ENCODE results near the gene CYTH4. TPM values are rescaled to one million over a fixed set of nuclear protein-coding genes. Genes with fewer than 3 reads are reported as not detected.

The CYTH4 gene
- total and polyA plus RNA-seq, 2 of the 8 experiments (the other 6 are each of a cell fraction or from before 2014, with no cell fraction given), result 0.09 TPM; not detected in 1

DNA sequence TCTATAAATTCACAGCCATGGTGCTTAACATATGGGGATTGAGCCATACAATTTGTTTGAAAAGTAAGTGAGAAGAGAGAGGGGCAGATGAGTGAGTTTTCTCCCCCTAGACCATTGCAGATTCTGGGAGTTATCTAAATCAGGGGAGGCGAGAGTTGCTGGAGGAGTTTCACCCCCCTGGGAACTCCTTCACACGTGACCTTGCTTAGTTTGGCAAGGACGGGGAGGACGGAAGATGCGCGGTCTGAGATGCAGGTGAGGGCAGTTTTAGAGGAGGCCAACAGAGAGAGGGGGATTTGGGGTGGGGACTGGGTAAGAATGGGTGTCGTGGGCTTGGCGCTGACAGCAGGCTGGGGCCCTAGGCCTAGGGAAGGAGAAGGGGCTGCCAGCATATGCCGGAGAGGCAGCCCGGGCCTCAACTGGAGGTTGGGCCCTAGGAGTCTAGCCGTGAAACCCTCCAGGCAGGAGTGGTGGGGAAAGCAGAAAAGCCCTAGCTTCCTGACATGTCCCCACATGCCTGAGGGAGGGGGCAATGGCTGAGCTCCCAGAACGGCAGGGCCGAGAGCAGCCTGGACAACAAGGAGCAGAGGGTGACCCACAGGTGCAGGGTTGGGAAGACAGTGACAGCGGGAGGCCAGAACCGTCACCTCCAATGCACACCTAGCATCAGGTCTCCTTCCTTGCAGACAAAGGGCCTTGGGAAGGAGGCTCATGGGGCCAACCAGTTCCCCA lies 81.1 kb downstream of the CYTH4 start (continued):
- TF ChIP-seq, protein P1, sequence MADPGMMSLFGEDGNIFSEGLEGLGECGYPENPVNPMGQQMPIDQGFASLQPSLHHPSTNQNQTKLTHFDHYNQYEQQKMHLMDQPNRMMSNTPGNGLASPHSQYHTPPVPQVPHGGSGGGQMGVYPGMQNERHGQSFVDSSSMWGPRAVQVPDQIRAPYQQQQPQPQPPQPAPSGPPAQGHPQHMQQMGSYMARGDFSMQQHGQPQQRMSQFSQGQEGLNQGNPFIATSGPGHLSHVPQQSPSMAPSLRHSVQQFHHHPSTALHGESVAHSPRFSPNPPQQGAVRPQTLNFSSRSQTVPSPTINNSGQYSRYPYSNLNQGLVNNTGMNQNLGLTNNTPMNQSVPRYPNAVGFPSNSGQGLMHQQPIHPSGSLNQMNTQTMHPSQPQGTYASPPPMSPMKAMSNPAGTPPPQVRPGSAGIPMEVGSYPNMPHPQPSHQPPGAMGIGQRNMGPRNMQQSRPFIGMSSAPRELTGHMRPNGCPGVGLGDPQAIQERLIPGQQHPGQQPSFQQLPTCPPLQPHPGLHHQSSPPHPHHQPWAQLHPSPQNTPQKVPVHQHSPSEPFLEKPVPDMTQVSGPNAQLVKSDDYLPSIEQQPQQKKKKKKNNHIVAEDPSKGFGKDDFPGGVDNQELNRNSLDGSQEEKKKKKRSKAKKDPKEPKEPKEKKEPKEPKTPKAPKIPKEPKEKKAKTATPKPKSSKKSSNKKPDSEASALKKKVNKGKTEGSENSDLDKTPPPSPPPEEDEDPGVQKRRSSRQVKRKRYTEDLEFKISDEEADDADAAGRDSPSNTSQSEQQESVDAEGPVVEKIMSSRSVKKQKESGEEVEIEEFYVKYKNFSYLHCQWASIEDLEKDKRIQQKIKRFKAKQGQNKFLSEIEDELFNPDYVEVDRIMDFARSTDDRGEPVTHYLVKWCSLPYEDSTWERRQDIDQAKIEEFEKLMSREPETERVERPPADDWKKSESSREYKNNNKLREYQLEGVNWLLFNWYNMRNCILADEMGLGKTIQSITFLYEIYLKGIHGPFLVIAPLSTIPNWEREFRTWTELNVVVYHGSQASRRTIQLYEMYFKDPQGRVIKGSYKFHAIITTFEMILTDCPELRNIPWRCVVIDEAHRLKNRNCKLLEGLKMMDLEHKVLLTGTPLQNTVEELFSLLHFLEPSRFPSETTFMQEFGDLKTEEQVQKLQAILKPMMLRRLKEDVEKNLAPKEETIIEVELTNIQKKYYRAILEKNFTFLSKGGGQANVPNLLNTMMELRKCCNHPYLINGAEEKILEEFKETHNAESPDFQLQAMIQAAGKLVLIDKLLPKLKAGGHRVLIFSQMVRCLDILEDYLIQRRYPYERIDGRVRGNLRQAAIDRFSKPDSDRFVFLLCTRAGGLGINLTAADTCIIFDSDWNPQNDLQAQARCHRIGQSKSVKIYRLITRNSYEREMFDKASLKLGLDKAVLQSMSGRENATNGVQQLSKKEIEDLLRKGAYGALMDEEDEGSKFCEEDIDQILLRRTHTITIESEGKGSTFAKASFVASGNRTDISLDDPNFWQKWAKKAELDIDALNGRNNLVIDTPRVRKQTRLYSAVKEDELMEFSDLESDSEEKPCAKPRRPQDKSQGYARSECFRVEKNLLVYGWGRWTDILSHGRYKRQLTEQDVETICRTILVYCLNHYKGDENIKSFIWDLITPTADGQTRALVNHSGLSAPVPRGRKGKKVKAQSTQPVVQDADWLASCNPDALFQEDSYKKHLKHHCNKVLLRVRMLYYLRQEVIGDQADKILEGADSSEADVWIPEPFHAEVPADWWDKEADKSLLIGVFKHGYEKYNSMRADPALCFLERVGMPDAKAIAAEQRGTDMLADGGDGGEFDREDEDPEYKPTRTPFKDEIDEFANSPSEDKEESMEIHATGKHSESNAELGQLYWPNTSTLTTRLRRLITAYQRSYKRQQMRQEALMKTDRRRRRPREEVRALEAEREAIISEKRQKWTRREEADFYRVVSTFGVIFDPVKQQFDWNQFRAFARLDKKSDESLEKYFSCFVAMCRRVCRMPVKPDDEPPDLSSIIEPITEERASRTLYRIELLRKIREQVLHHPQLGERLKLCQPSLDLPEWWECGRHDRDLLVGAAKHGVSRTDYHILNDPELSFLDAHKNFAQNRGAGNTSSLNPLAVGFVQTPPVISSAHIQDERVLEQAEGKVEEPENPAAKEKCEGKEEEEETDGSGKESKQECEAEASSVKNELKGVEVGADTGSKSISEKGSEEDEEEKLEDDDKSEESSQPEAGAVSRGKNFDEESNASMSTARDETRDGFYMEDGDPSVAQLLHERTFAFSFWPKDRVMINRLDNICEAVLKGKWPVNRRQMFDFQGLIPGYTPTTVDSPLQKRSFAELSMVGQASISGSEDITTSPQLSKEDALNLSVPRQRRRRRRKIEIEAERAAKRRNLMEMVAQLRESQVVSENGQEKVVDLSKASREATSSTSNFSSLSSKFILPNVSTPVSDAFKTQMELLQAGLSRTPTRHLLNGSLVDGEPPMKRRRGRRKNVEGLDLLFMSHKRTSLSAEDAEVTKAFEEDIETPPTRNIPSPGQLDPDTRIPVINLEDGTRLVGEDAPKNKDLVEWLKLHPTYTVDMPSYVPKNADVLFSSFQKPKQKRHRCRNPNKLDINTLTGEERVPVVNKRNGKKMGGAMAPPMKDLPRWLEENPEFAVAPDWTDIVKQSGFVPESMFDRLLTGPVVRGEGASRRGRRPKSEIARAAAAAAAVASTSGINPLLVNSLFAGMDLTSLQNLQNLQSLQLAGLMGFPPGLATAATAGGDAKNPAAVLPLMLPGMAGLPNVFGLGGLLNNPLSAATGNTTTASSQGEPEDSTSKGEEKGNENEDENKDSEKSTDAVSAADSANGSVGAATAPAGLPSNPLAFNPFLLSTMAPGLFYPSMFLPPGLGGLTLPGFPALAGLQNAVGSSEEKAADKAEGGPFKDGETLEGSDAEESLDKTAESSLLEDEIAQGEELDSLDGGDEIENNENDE (IDR thresholded peaks at IDR 0.05; ENCODE audit: insufficient replicate concordance, low read length), result no peak
- TF ChIP-seq ASH2L (IDR thresholded peaks at IDR 0.05; ENCODE audit: low read length) (no peak), SIRT6 (IDR thresholded peaks at IDR 0.05; ENCODE audit: low read length) (no peak), TBP (IDR thresholded peaks at IDR 0.05; ENCODE audit: low read depth, low read length) (no peak), KDM5A (IDR thresholded peaks at IDR 0.05; ENCODE audit: low read length) (no peak), JUN (IDR thresholded peaks at IDR 0.05; ENCODE audit: low read depth, low read length) (no peak), HDAC6 (IDR thresholded peaks at IDR 0.05; ENCODE audit: low read depth, low read length) (no peak)
- TF ChIP-seq, protein P2, sequence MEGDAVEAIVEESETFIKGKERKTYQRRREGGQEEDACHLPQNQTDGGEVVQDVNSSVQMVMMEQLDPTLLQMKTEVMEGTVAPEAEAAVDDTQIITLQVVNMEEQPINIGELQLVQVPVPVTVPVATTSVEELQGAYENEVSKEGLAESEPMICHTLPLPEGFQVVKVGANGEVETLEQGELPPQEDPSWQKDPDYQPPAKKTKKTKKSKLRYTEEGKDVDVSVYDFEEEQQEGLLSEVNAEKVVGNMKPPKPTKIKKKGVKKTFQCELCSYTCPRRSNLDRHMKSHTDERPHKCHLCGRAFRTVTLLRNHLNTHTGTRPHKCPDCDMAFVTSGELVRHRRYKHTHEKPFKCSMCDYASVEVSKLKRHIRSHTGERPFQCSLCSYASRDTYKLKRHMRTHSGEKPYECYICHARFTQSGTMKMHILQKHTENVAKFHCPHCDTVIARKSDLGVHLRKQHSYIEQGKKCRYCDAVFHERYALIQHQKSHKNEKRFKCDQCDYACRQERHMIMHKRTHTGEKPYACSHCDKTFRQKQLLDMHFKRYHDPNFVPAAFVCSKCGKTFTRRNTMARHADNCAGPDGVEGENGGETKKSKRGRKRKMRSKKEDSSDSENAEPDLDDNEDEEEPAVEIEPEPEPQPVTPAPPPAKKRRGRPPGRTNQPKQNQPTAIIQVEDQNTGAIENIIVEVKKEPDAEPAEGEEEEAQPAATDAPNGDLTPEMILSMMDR (IDR thresholded peaks at IDR 0.05; ENCODE audit: control extremely low read depth in 1 of 3, insufficient read depth in 1 of 3, low read depth in 1 of 3, low read length in 3 of 3), result no peak

Measured in H1 (cell line).